Medulla oblongata (tissue), 1 donor: ENCODE data around the gene ARHGAP42.
A peak's percentile ranks its signal among the peaks of the same experiment; 100 is the strongest.
"Not testable (repeated sequence)": the region's sequence is repeated elsewhere in the genome, so short reads cannot be mapped to it uniquely, and the experiment has no call there.

Source experiments
- DNase-seq: peaks from one replicate; pipeline ENCODE4 v3.0.0-alpha.2; 2015; ENCODE audit errors: extremely low spot score

The ARHGAP42 gene

DNA sequence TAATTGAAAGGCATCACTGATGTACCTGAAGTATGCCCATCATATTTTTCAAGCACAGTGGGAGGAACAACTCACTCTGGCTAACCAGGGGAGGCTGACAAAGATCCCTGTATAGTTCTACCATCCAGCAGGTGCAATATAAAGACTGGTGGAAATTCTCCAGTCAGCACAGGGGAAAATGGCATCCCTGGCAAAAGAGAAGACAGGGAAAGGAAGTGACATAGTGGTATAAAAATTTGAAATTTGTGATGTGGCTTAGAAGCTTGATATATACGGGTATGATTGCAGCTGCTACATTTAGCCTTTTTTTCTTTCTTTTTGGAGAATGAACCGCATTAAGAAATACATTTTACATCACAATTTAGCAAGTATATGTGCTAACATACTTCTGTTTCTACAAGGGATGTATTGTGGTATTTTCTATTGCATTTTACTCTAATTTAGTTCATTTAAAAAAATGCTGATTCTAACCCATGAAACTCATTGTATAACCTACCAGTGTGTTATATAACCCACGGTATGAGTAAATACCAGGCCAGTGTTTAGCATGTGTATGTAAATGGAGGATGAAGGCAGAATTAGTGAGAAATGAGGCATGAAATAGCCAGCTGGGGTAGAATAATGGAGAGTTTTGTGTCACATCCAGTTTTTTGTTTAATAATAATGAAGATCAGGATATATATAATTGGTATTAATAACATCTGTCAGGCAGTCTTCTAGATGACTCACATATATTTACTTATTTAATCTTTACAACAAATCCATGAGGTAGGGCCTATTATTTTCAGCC lies 186.1 kb downstream of the ARHGAP42 start:
- no peak for DNase-seq

DNA sequence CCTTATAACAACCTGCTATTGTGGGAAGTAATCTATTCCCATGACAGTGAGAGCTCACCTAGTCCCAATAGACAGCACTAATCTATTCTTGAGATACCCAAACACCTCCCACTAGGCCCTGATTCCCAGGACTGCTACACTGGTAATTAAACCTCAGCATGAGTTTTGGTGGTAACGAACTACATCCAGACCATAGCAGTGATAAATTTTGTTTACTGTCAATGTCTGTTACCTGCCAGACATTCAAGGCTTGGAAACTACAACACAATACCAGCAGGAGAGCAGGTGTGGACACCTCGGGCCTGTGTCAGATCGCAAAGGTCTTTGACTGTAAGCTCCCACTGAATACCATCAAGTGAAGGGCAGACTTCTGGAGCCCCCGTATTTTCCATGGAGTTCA lies 187.1 kb downstream of the ARHGAP42 start:
- DNase-seq, result no peak

GRCh38 chr11:100875521-100875869 lies 188.4 kb downstream of the ARHGAP42 start:
- no peak for DNase-seq

GRCh38 chr11:100876815-100877520 lies 189.9 kb downstream of the ARHGAP42 start:
- no peak for DNase-seq

GRCh38 chr11:100878474-100878873 lies 191.4 kb downstream of the ARHGAP42 start:
- DNase-seq, result no peak

DNA sequence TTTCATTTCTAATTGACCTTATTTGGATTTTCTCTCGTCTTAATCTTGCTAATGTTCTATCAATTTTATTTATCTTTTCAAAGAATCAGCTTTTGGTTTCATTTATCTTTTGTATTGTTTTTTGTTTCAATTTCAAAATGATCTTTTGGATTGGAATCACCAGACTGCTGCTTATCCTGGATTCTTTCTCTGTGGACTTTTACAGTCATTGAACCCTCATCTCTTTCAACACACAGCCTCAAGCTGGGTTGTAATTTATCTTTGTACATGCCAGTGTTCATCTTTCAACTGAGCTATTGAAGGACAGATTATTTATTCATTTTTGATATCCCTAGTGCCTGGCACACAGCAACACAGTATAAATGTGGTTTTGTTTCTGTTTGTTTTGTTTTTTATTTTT lies 195.9 kb downstream of the ARHGAP42 start:
- no peak for DNase-seq

- DNase-seq, result no peak
Observed at GRCh38 chr11:100883830-100884229, 196.7 kb downstream of the ARHGAP42 start.

DNA sequence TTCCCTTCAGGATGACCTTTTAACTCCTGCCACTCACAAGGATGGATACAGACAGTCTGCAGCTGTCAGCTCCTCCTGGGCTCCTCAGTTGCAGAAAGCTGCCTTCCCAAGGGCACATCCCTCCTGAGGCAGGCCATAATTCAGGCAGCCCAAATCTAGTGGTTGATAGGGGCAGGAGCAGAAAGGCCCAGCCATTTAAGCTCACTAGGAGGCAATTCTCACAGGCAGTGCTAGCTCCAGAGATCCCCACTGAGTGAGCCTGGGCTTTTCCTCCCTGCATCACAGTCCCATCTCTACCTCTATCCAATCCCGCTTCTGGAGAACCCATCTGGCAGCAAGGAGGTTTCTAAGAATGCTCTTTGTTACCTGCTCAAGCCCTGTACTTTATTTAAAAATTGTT lies 200.6 kb downstream of the ARHGAP42 start:
- DNase-seq, result no peak

DNA sequence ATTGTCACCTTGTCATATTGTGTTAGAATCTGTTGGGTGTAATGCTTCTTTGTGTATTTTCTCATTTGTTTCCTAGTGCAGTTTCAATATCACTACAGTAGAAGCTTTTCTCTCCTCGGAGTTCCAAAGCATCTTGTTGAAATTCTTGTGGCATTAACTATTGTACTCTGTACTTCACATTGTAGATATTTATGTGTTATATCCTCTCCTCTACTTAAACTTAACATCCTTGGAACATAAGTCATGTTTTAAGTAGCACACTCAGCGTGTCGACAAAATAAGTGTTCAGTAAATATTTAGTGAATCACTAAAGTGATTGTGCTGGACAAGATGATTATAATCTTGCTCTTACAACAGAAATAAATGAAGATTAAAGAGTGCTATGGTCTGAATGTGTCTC lies 201.7 kb downstream of the ARHGAP42 start:
- no peak for DNase-seq

GRCh38 chr11:100889758-100890157 lies 202.7 kb downstream of the ARHGAP42 start:
- no peak for DNase-seq

- DNase-seq, result peak; percentile 51
Observed at GRCh38 chr11:100890789-100891188, 203.7 kb downstream of the ARHGAP42 start.

GRCh38 chr11:100892886-100893285 lies 205.8 kb downstream of the ARHGAP42 start:
- no peak for DNase-seq

GRCh38 chr11:100895449-100895848 lies 208.4 kb downstream of the ARHGAP42 start:
- DNase-seq, result no peak

DNA sequence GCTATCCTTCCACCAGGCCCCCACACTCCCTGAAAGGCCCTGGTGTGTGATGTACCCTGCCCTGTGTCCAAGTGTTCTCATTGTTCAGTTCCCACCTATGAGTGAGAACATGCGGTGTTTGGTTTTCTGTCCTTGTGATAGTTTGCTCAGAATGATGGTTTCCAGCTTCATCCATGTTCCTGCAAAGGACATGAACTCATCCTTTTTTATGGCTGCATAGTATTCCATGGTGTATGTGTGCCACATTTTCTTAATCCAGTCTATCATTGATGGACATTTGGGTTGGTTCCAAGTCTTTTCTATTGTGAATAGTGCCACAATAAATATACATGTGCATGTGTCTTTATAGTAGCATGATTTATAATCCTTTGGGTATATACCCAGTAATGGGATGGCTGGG lies 208.9 kb downstream of the ARHGAP42 start:
- DNase-seq, result not testable (repeated sequence)

DNA sequence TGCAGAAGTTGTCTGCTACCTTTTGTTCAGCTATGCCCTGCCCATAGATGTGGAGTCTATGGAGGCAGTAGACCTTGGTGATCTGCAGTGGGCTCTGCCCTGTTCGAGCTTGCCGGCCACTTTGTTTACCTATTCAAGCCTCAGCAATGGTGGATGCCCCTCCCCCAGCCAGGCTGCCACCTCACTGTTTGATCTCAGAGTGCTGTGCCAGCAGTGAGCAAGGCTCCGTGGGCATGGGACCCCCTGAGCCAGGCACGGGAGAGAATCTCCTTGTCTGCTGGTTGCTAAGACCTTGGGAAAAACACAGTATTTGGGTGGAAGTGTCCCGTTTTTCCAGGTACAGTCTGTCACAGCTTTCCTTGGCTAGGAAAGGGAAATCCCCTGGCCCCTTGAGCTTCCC lies 214.4 kb downstream of the ARHGAP42 start:
- DNase-seq, result not testable (repeated sequence)

DNA sequence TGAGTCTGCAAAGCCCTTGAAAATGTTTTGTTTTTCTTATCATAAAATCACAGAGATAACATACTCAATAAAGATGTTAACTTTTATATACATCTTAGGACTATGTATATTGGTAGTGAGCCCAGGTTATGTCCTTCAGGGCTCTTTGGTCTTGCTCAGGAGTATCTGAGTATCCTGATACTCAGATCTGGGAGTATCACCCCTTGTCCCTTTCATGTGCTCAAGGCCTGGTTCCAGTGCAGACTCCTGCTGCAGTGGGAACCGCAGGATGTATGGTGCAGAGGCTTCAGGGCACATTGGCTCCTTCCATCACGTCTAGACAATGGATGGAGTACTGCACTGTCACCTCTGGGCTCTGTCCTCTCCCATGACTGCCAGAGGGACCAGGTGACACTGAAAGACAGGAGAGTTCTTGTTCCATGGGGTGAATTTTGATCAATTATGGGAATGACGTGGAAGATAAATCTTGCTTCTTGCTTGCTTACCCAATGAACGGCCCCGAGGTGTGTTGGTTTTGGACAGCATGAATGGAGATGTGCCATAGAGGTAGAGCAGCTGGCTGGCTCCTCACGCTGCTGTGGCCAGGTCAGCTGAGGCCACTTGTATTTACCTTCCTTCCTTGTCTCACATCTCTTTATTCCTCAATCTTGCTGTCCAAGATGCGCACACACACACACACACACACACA lies 215.5 kb downstream of the ARHGAP42 start:
- DNase-seq, result no peak

- DNase-seq, result no peak
Observed at GRCh38 chr11:100903284-100903683, 216.2 kb downstream of the ARHGAP42 start.

DNA sequence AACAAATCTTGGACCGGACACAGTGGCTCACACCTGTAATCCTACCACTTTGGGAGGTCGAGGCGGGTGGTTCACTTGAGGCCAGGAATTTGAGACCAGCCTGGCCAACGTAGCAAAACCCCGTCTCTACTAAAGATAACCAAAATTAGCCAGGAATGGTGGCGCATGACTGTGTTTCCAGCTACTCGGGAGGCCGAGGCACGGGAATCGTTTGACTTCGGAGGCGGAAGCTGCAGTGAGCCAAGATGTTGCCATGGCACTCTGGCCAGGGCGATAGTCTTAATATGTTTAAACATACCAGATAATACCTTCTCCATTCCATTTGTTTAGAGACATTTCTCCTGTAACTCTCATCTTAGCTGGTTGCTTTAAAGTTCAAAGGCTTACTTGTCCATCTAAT lies 218.6 kb downstream of the ARHGAP42 start:
- DNase-seq, result no peak

DNA sequence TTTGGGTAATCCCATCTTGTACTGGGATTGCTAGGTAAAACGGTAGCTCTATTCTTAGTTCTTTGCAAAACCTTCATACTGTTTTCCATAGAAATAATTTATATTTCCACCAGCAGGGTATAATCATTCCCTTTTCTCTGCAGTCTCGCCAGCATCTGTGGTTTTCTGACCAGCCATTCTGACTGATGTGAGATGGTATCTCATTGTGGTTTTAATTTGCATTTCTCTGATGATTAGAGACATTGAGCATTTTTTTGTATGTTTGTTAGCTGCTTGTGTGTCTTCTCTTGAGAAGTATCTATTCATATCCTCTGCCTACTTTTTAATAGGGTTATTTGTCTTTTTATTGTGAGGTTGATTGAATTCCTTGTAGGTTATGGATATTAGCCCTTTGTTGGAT lies 221.7 kb downstream of the ARHGAP42 start:
- DNase-seq, result no peak

DNA sequence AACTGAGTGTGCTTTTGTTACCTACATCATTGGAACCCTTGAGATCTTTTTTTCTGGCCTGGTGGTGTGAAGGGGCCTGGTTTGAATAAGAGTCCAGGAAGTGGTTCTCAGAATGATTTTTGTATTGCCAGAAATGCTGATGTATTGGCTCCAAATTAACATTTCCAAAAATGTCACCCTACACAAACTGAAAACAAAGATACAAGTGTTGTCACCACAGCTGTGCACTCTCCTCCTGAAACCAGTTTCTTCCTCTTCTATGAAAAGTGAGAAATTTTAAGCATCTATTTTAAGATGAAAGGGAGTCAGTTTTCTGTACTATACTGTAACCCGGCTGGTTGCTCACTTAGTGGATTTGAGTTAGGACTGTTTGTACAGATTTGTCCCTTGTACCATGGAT lies 223.7 kb downstream of the ARHGAP42 start:
- DNase-seq, result no peak

DNA sequence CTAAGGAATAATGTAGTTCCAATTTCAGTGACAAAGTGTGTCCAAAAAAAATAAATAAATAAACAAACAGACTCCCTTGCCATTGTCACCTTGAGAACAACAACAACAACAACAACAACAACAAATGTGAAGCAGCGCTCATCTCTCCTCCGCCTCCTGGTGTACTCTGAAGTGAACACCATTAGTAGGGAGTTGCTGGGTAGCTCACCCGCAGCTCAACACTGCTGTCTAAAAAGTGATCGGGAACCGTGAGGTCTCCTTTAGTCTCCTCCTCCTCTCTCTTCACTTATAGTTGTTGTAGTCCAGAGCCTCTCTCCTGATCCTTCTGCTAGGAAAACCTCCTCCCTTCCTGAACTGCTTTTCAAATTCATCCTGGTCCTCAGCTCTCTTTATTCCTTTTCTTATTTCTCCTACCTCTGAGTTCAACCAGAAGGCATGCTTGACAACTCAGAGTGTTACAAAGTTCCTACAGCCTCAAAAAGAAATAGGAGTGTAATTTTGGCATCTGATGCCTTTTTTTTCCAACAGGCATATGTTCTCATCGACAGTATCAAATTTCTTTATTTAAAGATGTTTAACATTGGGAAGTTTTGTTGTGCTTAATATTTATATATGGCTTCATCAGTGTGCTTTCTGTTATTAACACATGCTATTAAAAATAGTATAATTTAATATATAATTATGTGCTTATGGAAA lies 227.5 kb downstream of the ARHGAP42 start:
- no peak for DNase-seq
